IMR-90 (cell line): ENCODE data around the gene FAM217B. TPM values are rescaled to one million over a fixed set of nuclear protein-coding genes. Genes with fewer than 3 reads are reported as not detected.

ENCODE experiments used
- ATAC-seq: fragments of 200-7000 bp; cut with Tn5 transposase; 2 replicates; pipeline ENCODE4 v1.9.1; 2020; ENCODE audit warnings: low read depth, mild to moderate bottlenecking, moderate library complexity
- BruUV-seq: library from RNA; stranded (reverse); fragments of 400-500 nt; replicated peaks from 2 replicates; lab custom pipeline; 2021; lab: Mats Ljungman, UMichigan
- CTCF ChIA-PET: fragments of 300-600 bp; formaldehyde crosslinking; extraction: SDS; loops from one replicate; lab custom pipeline; 2021; ENCODE audit warnings: antibody characterized with exemption; lab: Yijun Ruan, JAX
- POLR2A ChIA-PET: fragments of 300-600 bp; sonication (Branson Sonifier 250); formaldehyde crosslinking; loops from one replicate; lab custom pipeline; 2022; ENCODE audit warnings: antibody characterized with exemption; ENCODE audit not compliant: unreplicated experiment; lab: Charles Lee
- DNase-seq: peaks from one replicate; pipeline ENCODE4 v3.0.0; 2013
- H2AFZ ChIP-seq: replicated peaks from 2 replicates; pipeline ENCODE3; 2013; ENCODE audit warnings: low read length, mild to moderate bottlenecking; ENCODE audit not compliant: poor library complexity
- H2AK5ac ChIP-seq: 2 replicates; pipeline ENCODE4 v1.6.1; 2013; ENCODE audit warnings: low read depth, low read length, inconsistent platforms
- H2AK9ac ChIP-seq: replicated peaks from 2 replicates; pipeline ENCODE3; 2013; ENCODE audit warnings: mild to moderate bottlenecking, low read depth, low read length, moderate library complexity; ENCODE audit not compliant: poor library complexity
- H2BK120ac ChIP-seq: 2 replicates; pipeline ENCODE4 v1.6.1; 2013; ENCODE audit warnings: low read depth, low read length, inconsistent platforms
- H2BK15ac ChIP-seq: 3 replicates; pipeline ENCODE4 v1.6.1; 2013; ENCODE audit warnings: low read depth, low read length, inconsistent platforms
- H2BK20ac ChIP-seq: 2 replicates; pipeline ENCODE4 v1.6.1; 2013; ENCODE audit warnings: low read depth, mild to moderate bottlenecking, inconsistent platforms, low read length, moderate library complexity
- H2BK5ac ChIP-seq: 2 replicates; pipeline ENCODE4 v1.6.1; 2013; ENCODE audit warnings: mild to moderate bottlenecking, low read depth, low read length, inconsistent platforms; ENCODE audit not compliant: poor library complexity, severe bottlenecking
- H3K14ac ChIP-seq: replicated peaks from 2 replicates; pipeline ENCODE4 v1.6.1; 2013; ENCODE audit warnings: low read depth, low read length, inconsistent platforms
- H3K18ac ChIP-seq: 2 replicates; pipeline ENCODE4 v1.6.1; 2013; ENCODE audit warnings: low read depth, low read length, control low read depth
- H3K23ac ChIP-seq: 2 replicates; pipeline ENCODE4 v1.6.1; 2013; ENCODE audit warnings: low read depth, low read length, inconsistent platforms
- H3K27ac ChIP-seq: 2 replicates; pipeline ENCODE4 v1.5.1; 2013; ENCODE audit warnings: mild to moderate bottlenecking, control low read depth, low read length; ENCODE audit not compliant: insufficient read depth
- H3K27me3 ChIP-seq: 2 replicates; pipeline ENCODE4 v1.6.1; 2013; ENCODE audit warnings: low read length; ENCODE audit not compliant: control insufficient read depth, insufficient read depth
- H3K36me3 ChIP-seq: 2 replicates; pipeline ENCODE4 v1.6.1; 2013; ENCODE audit warnings: low read length, mixed read lengths; ENCODE audit not compliant: control insufficient read depth, insufficient read depth
- H3K4ac ChIP-seq: 2 replicates; pipeline ENCODE4 v1.6.1; 2013; ENCODE audit warnings: low read depth, low read length, inconsistent platforms
- H3K4me1 ChIP-seq: 2 replicates; pipeline ENCODE4 v1.6.1; 2013; ENCODE audit warnings: low read length, mixed read lengths; ENCODE audit not compliant: control insufficient read depth, insufficient read depth
- H3K4me2 ChIP-seq: 2 replicates; pipeline ENCODE4 v1.6.1; 2013; ENCODE audit warnings: low read depth, mild to moderate bottlenecking, control low read depth, low read length, moderate library complexity
- H3K4me3 ChIP-seq: 2 replicates; pipeline ENCODE4 v1.5.1; 2013; ENCODE audit warnings: low read depth, mild to moderate bottlenecking, control low read depth, low read length, moderate library complexity; ENCODE audit not compliant: insufficient read depth
- H3K56ac ChIP-seq: 2 replicates; pipeline ENCODE4 v1.6.1; 2013; ENCODE audit warnings: low read length, inconsistent platforms; ENCODE audit not compliant: insufficient read depth; ENCODE audit errors: extremely low read depth
- H3K79me1 ChIP-seq, 2 experiments: 2 replicates each; pipeline ENCODE4 v1.6.1; 2013; ENCODE audit warnings: low read length in 2 of 2, inconsistent platforms in 1 of 2, low read depth in 1 of 2
- H3K9ac ChIP-seq: 2 replicates; pipeline ENCODE4 v1.6.1; 2013; ENCODE audit warnings: low read depth, low read length, control low read depth
- H3K9me1 ChIP-seq: 2 replicates; pipeline ENCODE4 v1.6.1; 2013; ENCODE audit warnings: low read length, inconsistent platforms; ENCODE audit not compliant: insufficient read depth
- H3K9me3 ChIP-seq: 2 replicates; pipeline ENCODE4 v1.6.1; 2013; ENCODE audit warnings: low read length; ENCODE audit not compliant: control insufficient read depth, insufficient read depth
- H4K20me1 ChIP-seq: 2 replicates; pipeline ENCODE4 v1.6.1; 2013; ENCODE audit warnings: low read length, inconsistent platforms; ENCODE audit not compliant: insufficient read depth
- H4K5ac ChIP-seq: 2 replicates; pipeline ENCODE4 v1.6.1; 2013; ENCODE audit warnings: mild to moderate bottlenecking, low read depth, low read length, control low read depth
- H4K8ac ChIP-seq, 2 experiments: 2 replicates each; pipeline ENCODE4 v1.6.1; 2013; ENCODE audit warnings: low read depth in 2 of 2, low read length in 2 of 2, control low read depth in 1 of 2, inconsistent platforms in 1 of 2
- H4K91ac ChIP-seq: 2 replicates; pipeline ENCODE4 v1.6.1; 2013; ENCODE audit warnings: low read depth, low read length, inconsistent platforms; ENCODE audit not compliant: insufficient read depth
- BHLHE40 ChIP-seq: fragments of 150-350 bp; IDR thresholded peaks from 2 replicates; pipeline ENCODE4 v1.6.1; 2016; ENCODE audit warnings: mild to moderate bottlenecking, low read depth, low read length
- CEBPB ChIP-seq: IDR thresholded peaks from 2 replicates; pipeline ENCODE4 v1.6.1; 2012; ENCODE audit warnings: low read depth, low read length, improper control_type of control experiment
- CTCF ChIP-seq: conservative IDR thresholded peaks from 2 replicates; pipeline ENCODE4 v1.5.1; 2012; ENCODE audit warnings: mild to moderate bottlenecking, low read depth, low read length, improper control_type of control experiment
- ELK1 ChIP-seq: fragments of 150-350 bp; IDR thresholded peaks from 2 replicates; pipeline ENCODE4 v1.6.1; 2016; ENCODE audit warnings: low read depth, mild to moderate bottlenecking, low read length, moderate library complexity, borderline replicate concordance
- FOS ChIP-seq: fragments of 150-350 bp; IDR thresholded peaks from 2 replicates; pipeline ENCODE4 v1.6.1; 2016; ENCODE audit warnings: low read depth, low read length
- MAZ ChIP-seq: IDR thresholded peaks from 2 replicates; pipeline ENCODE4 v1.6.1; 2012; ENCODE audit warnings: low read depth, mild to moderate bottlenecking, low read length, improper control_type of control experiment, moderate library complexity, borderline replicate concordance
- NFE2L2 ChIP-seq: fragments of 150-350 bp; IDR thresholded peaks from 2 replicates; pipeline ENCODE4 v1.6.1; 2016; ENCODE audit warnings: low read depth, mild to moderate bottlenecking, low read length
- POLR2A ChIP-seq: IDR thresholded peaks from 2 replicates; pipeline ENCODE4 v1.6.1; 2012; ENCODE audit warnings: mild to moderate bottlenecking, low read depth, low read length
- RAD21 ChIP-seq: IDR thresholded peaks from 2 replicates; pipeline ENCODE4 v1.6.1; 2012; ENCODE audit warnings: low read length, improper control_type of control experiment
- RFX5 ChIP-seq: IDR thresholded peaks from 2 replicates; pipeline ENCODE4 v1.8.0; 2012; ENCODE audit warnings: low read depth, mild to moderate bottlenecking, low read length, moderate library complexity
- WGBS, 2 experiments: methylation state at CpG; one replicate each; pipeline versions ENCODE4 v1.1.5 to v1.1.7; 2013; ENCODE audit warnings: missing lambda C conversion rate in 2 of 2; ENCODE audit not compliant: insufficient read length in 1 of 2; ENCODE audit errors: extremely low coverage in 2 of 2; 5-methylcytosine and 5-hydroxymethylcytosine counted together
- dilution Hi-C: fragments of 300-500 bp; cut with HindIII; formaldehyde crosslinking; loops from one replicate; pipeline ENCODE4 v1.14.3; 2018; ENCODE audit warnings: low sequenced_read_pairs; ENCODE audit not compliant: unreplicated experiment
- in situ Hi-C: fragments of 300-500 bp; cut with MboI; formaldehyde crosslinking; loops from 3 replicates; pipeline ENCODE4 v1.14.3; 2019; ENCODE audit warnings: low sequenced_read_pairs, inconsistent platforms, mixed read lengths
- intact Hi-C: fragments of 100-400 bp; cut with micrococcal nuclease; formaldehyde crosslinking; loops from 2 replicates; pipeline ENCODE4 v1.10.0; 2022
- polyA plus RNA-seq, 3 experiments: library from polyadenylated mRNA; depleted of rRNA; stranded (reverse); fragments of >200 nt; gene quantifications; 2 replicates each; pipeline ENCODE4 v1.2.3, GENCODE V29; 2012; ENCODE audit warnings: low replicate concordance in 1 of 3
- total RNA-seq: library from RNA; depleted of rRNA; stranded (reverse); fragments of >200 nt; gene quantifications from 2 replicates; pipeline ENCODE4 v1.2.3, GENCODE V29; 2012

Gene FAM217B
- total and polyA plus RNA-seq, 2 of the 4 experiments (the other 2 are of a cell fraction) = 3.0 to 3.9 TPM

GRCh38 chr20:59961423-59961822 is 21.2 kb downstream of the FAM217B start:
- dilution Hi-C loops = no loop called here
- H3K79me1 ChIP-seq = no peaks in the 10 kb centered on the region
- no peak for ATAC-seq

More at GRCh38 chr20:59961423-59961822, 21.2 kb downstream of the FAM217B start:
- Histone ChIP-seq H3K4ac (no peak overlapping the region), H3K9me3 (no peaks in the 10 kb centered on the region), H2BK5ac (no peak overlapping the region), H2BK20ac (no peak overlapping the region), H2BK15ac (no peak overlapping the region), H2AFZ (no peak overlapping the region), H3K27ac (no peak overlapping the region), H3K56ac (no peak overlapping the region), H4K8ac (no peak overlapping the region), H3K4me3 (no peak overlapping the region), H3K23ac (no peak overlapping the region), H2AK5ac (no peak overlapping the region), H4K91ac (no peak overlapping the region), H3K14ac (no peak overlapping the region), H3K9ac (no peak overlapping the region), H3K18ac (no peak overlapping the region), H4K20me1 (no peaks in the 10 kb centered on the region), H3K36me3 (no peaks in the 10 kb centered on the region), H3K4me1 (no peaks in the 10 kb centered on the region), H3K9me1 (no peaks in the 10 kb centered on the region), H3K4me2 (no peak overlapping the region), H4K5ac (no peak overlapping the region), H2BK120ac (no peak overlapping the region), H2AK9ac (no peak overlapping the region), H3K27me3 (peaks cover 11% of the 10 kb centered on the region)
- in situ Hi-C loops (no loop called here), intact Hi-C loops (no loop called here)
- no peak for TF ChIP-seq NFE2L2
- TF ChIP-seq ELK1 = no peak
- no peak for TF ChIP-seq BHLHE40
- TF ChIP-seq CEBPB = no peak
- TF ChIP-seq POLR2A = no peak
- no peak for TF ChIP-seq RFX5
- no peak for TF ChIP-seq RAD21
- TF ChIP-seq FOS = no peak
- TF ChIP-seq CTCF = no peak
- no peak for TF ChIP-seq MAZ
- CTCF ChIA-PET = interaction anchor here (0.5 kb wide), 1 partner anchor 108 kb away, joined by 4 read pairs; no protein-coding TSS in a partner anchor
- no peak for DNase-seq
- POLR2A ChIA-PET = no interaction called here
- WGBS, 2 experiments = 79% methylated on average over 2 of the region's 2 CpGs; no CpG with 5 or more reads in 1 of the 2 experiments
- BruUV-seq = no TSS peak
